ENCODE results near the gene SUSD6. TPM values are rescaled to one million over a fixed set of nuclear protein-coding genes. Genes with fewer than 3 reads are reported as not detected.

The SUSD6 gene
- total and polyA plus RNA-seq, 2 experiments from 2014 or later, result 2.8 to 3.4 TPM

DNA sequence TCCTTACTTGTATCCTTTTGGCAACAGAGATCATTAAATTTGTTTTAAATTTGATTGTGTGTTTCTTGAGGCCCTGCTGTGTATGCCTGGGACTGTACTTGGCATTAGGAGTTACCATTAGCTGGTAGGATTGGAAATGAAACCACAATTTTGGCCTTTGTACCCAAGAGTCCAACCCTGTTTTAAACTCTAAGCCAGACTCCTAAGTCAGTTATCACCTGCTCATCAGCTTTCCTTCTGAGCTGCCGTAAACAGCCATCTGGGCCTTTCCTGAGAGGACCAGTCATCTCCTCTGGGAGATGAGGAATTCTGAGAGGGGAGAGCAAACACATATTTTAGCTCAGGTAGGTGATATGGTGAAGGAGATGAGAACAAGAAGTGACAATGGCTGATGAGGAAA is 81.2 kb downstream of the SUSD6 start:
- H3K27ac ChIP-seq (ENCODE audit: low read depth), result no peak overlapping the region
- H3K4me1 Mint-ChIP-seq, result peaks cover 42% of the 10 kb centered on the region

More for the DNA sequence above, 81.2 kb downstream of the SUSD6 start:
- H3K36me3 Mint-ChIP-seq (ENCODE audit: low read depth), result no peaks in the 10 kb centered on the region
- Histone ChIP-seq H3F3A (replicated peaks; ENCODE audit: low read depth) (no peaks in the 10 kb centered on the region), H3K27me3 (ENCODE audit: insufficient read depth) (no peaks in the 10 kb centered on the region), H3K36me3 (ENCODE audit: insufficient read depth) (no peaks in the 10 kb centered on the region), H2AFZ (no peak overlapping the region), H3K4me1 (ENCODE audit: insufficient read depth) (peaks cover 22% of the 10 kb centered on the region), H3K4me3 (no peak overlapping the region), H3K9me2 (ENCODE audit: insufficient read depth) (no peaks in the 10 kb centered on the region), H3K4me2 (no peak overlapping the region), H4K20me1 (replicated peaks; ENCODE audit: insufficient read depth) (no peaks in the 10 kb centered on the region), H3K79me2 (replicated peaks; ENCODE audit: insufficient read depth) (no peaks in the 10 kb centered on the region)
- no peaks in the 10 kb centered on the region for H3K9me3 Mint-ChIP-seq
- H3K4me3 Mint-ChIP-seq, result no peak overlapping the region
- ATAC-seq, result no peak
- TF ChIP-seq EZH2phosphoT487 (IDR thresholded peaks at IDR 0.05; ENCODE audit: unreplicated experiment) (no peak), EZH2 (IDR thresholded peaks at IDR 0.05; ENCODE audit: low read depth, unreplicated experiment) (no peak), ZNF331 (CRISPR knock-in tag; IDR thresholded peaks at IDR 0.05; ENCODE audit: low read depth) (no peak), ZNF114 (CRISPR knock-in tag; IDR thresholded peaks at IDR 0.05) (no peak), ZNF462 (CRISPR knock-in tag; IDR thresholded peaks at IDR 0.05) (no peak), CREB1 (CRISPR knock-in tag; IDR thresholded peaks at IDR 0.05; ENCODE audit: low read depth) (no peak), NANOG (IDR thresholded peaks at IDR 0.05; ENCODE audit: borderline replicate concordance) (no peak), ETS1 (IDR thresholded peaks at IDR 0.05) (no peak), JUNB (IDR thresholded peaks at IDR 0.05; ENCODE audit: unreplicated experiment) (no peak), STAT1 (IDR thresholded peaks at IDR 0.05; ENCODE audit: unreplicated experiment) (no peak), POLR2AphosphoS5 (IDR thresholded peaks at IDR 0.05; ENCODE audit: low read depth) (no peak)
- TF ChIP-seq, protein P1, sequence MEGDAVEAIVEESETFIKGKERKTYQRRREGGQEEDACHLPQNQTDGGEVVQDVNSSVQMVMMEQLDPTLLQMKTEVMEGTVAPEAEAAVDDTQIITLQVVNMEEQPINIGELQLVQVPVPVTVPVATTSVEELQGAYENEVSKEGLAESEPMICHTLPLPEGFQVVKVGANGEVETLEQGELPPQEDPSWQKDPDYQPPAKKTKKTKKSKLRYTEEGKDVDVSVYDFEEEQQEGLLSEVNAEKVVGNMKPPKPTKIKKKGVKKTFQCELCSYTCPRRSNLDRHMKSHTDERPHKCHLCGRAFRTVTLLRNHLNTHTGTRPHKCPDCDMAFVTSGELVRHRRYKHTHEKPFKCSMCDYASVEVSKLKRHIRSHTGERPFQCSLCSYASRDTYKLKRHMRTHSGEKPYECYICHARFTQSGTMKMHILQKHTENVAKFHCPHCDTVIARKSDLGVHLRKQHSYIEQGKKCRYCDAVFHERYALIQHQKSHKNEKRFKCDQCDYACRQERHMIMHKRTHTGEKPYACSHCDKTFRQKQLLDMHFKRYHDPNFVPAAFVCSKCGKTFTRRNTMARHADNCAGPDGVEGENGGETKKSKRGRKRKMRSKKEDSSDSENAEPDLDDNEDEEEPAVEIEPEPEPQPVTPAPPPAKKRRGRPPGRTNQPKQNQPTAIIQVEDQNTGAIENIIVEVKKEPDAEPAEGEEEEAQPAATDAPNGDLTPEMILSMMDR (conservative IDR thresholded peaks at IDR 0.05; ENCODE audit: low read depth in 2 of 2), result no peak
- TF ChIP-seq, protein P2, sequence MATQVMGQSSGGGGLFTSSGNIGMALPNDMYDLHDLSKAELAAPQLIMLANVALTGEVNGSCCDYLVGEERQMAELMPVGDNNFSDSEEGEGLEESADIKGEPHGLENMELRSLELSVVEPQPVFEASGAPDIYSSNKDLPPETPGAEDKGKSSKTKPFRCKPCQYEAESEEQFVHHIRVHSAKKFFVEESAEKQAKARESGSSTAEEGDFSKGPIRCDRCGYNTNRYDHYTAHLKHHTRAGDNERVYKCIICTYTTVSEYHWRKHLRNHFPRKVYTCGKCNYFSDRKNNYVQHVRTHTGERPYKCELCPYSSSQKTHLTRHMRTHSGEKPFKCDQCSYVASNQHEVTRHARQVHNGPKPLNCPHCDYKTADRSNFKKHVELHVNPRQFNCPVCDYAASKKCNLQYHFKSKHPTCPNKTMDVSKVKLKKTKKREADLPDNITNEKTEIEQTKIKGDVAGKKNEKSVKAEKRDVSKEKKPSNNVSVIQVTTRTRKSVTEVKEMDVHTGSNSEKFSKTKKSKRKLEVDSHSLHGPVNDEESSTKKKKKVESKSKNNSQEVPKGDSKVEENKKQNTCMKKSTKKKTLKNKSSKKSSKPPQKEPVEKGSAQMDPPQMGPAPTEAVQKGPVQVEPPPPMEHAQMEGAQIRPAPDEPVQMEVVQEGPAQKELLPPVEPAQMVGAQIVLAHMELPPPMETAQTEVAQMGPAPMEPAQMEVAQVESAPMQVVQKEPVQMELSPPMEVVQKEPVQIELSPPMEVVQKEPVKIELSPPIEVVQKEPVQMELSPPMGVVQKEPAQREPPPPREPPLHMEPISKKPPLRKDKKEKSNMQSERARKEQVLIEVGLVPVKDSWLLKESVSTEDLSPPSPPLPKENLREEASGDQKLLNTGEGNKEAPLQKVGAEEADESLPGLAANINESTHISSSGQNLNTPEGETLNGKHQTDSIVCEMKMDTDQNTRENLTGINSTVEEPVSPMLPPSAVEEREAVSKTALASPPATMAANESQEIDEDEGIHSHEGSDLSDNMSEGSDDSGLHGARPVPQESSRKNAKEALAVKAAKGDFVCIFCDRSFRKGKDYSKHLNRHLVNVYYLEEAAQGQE (IDR thresholded peaks at IDR 0.05; ENCODE audit: unreplicated experiment), result no peak
- H3K27ac Mint-ChIP-seq, result no peak overlapping the region
- peaks cover 2% of the 10 kb centered on the region for H3K27me3 Mint-ChIP-seq (ENCODE audit: insufficient read depth, low read depth, poor library complexity)
- DNase-seq (ENCODE audit: low spot score), result no peak

Data from GM23338 (cell line).